OCI-LY1 (cell line): Measurements from ENCODE around the gene ABL2.

ENCODE experiments used
- H2AFZ ChIP-seq: fragments of 200-600 bp; sonication (generic), shearing (Covaris generic); 2 replicates; pipeline ENCODE4 v1.6.0; 2014; ENCODE audit warnings: antibody characterized with exemption, mild to moderate bottlenecking, low read length
- H3F3A ChIP-seq: fragments of 200-600 bp; sonication (generic), shearing (Covaris generic); 2 replicates; pipeline ENCODE4 v1.6.0; 2014; ENCODE audit warnings: mild to moderate bottlenecking, antibody characterized with exemption, low read length, moderate library complexity; ENCODE audit not compliant: insufficient read depth
- H3K27ac ChIP-seq: fragments of 200-600 bp; sonication (generic); 2 replicates; pipeline ENCODE4 v1.5.1; 2014; ENCODE audit warnings: low read length, mixed run types, mild to moderate bottlenecking, low read depth; ENCODE audit not compliant: poor library complexity, severe bottlenecking
- H3K27me3 ChIP-seq: fragments of 200-600 bp; sonication (generic); 2 replicates; pipeline ENCODE4 v1.6.0; 2014; ENCODE audit warnings: antibody characterized with exemption, mild to moderate bottlenecking, low read length, moderate library complexity; ENCODE audit not compliant: insufficient read depth
- H3K36me3 ChIP-seq: fragments of 200-600 bp; sonication (generic); 2 replicates; pipeline ENCODE4 v1.6.1; 2014; ENCODE audit warnings: mild to moderate bottlenecking, antibody characterized with exemption, low read length, moderate library complexity, mixed read lengths; ENCODE audit not compliant: insufficient read depth
- H3K4me1 ChIP-seq: fragments of 200-600 bp; sonication (generic); 2 replicates; pipeline ENCODE4 v1.5.1; 2014; ENCODE audit warnings: mild to moderate bottlenecking, low read length, moderate library complexity; ENCODE audit not compliant: insufficient read depth, severe bottlenecking
- H3K4me2 ChIP-seq: fragments of 200-600 bp; sonication (generic), shearing (Covaris generic); 2 replicates; pipeline ENCODE4 v1.6.1; 2014; ENCODE audit warnings: low read length
- H3K4me3 ChIP-seq: fragments of 200-600 bp; sonication (generic); 2 replicates; pipeline ENCODE4 v1.5.1; 2014; ENCODE audit warnings: low read length, low read depth, mild to moderate bottlenecking, mixed read lengths; ENCODE audit not compliant: poor library complexity, severe bottlenecking
- H3K79me2 ChIP-seq: fragments of 200-600 bp; shearing (Covaris generic); 2 replicates; pipeline ENCODE4 v1.6.1; 2016; ENCODE audit warnings: mixed run types, low read length, mixed read lengths; ENCODE audit not compliant: insufficient read depth
- H3K9ac ChIP-seq: fragments of 200-600 bp; sonication (generic), shearing (Covaris generic); 2 replicates; pipeline ENCODE4 v1.6.1; 2014; ENCODE audit warnings: mild to moderate bottlenecking, low read length, mixed read lengths
- H3K9me2 ChIP-seq: fragments of 200-600 bp; sonication (generic), shearing (Covaris generic); 2 replicates; pipeline ENCODE4 v1.6.1; 2014; ENCODE audit warnings: low read depth, mild to moderate bottlenecking, low read length, mixed read lengths
- H3K9me3 ChIP-seq: fragments of 200-600 bp; shearing (Covaris generic); 2 replicates; pipeline ENCODE4 v1.6.1; 2014; ENCODE audit warnings: low read length, mixed read lengths
- H4K20me1 ChIP-seq: fragments of 200-600 bp; sonication (generic), shearing (Covaris generic); 2 replicates; pipeline ENCODE4 v1.6.0; 2016; ENCODE audit warnings: mild to moderate bottlenecking, low read length; ENCODE audit not compliant: insufficient read depth
- EZH2 ChIP-seq: fragments of 200-600 bp; sonication (generic), shearing (Covaris generic); IDR thresholded peaks from 2 replicates; pipeline ENCODE4 v1.8.0; 2017; ENCODE audit warnings: borderline replicate concordance, mixed run types, mild to moderate bottlenecking, antibody characterized with exemption, low read length, moderate library complexity, mixed read lengths
- TF ChIP-seq, protein P1 (sequence below): fragments of 200-600 bp; sonication (generic), shearing (Covaris generic); IDR thresholded peaks from 2 replicates; pipeline ENCODE4 v1.5.1; 2017; ENCODE audit warnings: mild to moderate bottlenecking, antibody characterized with exemption, low read length, moderate library complexity, mixed read lengths

The ABL2 gene

DNA sequence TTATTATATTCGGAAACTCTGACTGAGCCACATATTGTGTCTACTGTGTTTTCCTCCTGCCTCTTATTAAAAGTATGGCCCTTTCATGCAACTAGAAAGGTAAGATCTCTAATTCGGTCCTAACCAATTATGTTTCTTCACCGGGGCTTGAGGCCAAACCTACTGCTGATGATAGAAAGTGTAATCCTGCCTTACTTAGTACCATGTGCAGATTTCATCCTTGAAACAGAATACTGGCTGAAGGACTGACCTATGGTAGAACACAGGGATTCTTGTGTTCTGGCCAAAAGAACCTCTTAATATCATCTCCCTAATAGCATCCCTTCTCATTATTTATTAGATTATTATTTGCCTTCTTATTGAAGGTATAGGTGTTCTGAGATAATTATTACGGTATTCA lies 75.0 kb downstream of the ABL2 start:
- Histone ChIP-seq H3K9ac (no peak overlapping the region), H3K36me3 (no peaks in the 10 kb centered on the region), H3K4me1 (peaks cover 15% of the 10 kb centered on the region), H3K79me2 (no peaks in the 10 kb centered on the region), H3K4me2 (no peak overlapping the region), H3F3A (no peaks in the 10 kb centered on the region), H2AFZ (no peak overlapping the region), H3K9me2 (no peaks in the 10 kb centered on the region), H3K9me3 (no peaks in the 10 kb centered on the region), H3K27me3 (no peaks in the 10 kb centered on the region), H3K27ac (no peak overlapping the region), H4K20me1 (no peaks in the 10 kb centered on the region), H3K4me3 (no peak overlapping the region)
- TF ChIP-seq EZH2, result no peak
- TF ChIP-seq, protein P1, sequence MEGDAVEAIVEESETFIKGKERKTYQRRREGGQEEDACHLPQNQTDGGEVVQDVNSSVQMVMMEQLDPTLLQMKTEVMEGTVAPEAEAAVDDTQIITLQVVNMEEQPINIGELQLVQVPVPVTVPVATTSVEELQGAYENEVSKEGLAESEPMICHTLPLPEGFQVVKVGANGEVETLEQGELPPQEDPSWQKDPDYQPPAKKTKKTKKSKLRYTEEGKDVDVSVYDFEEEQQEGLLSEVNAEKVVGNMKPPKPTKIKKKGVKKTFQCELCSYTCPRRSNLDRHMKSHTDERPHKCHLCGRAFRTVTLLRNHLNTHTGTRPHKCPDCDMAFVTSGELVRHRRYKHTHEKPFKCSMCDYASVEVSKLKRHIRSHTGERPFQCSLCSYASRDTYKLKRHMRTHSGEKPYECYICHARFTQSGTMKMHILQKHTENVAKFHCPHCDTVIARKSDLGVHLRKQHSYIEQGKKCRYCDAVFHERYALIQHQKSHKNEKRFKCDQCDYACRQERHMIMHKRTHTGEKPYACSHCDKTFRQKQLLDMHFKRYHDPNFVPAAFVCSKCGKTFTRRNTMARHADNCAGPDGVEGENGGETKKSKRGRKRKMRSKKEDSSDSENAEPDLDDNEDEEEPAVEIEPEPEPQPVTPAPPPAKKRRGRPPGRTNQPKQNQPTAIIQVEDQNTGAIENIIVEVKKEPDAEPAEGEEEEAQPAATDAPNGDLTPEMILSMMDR, result no peak

DNA sequence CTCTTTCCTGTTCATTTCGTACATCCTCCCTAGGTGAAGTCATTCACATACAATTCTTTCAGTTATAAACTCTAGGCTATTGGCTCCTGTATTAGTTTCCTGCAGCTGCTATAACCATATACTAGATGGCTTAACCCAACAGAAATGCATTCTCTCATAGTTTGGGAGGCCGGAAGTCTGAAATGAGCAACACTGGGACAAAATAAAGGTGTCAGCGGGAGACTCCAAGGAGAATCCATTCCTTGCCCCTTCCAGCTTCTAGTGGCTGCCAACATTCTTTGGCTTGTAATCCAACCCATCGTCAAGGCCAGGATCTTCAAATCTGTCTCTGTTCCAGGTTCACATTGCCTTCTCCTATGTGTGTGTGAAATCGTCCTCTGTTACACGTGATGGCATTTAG lies 76.3 kb downstream of the ABL2 start:
- H3K27ac ChIP-seq, result no peak overlapping the region
- peaks cover 15% of the 10 kb centered on the region for H3K4me1 ChIP-seq
- H3K27me3 ChIP-seq, result no peaks in the 10 kb centered on the region
- no peak overlapping the region for H3K4me3 ChIP-seq
- no peaks in the 10 kb centered on the region for H3K79me2 ChIP-seq
- no peak overlapping the region for H2AFZ ChIP-seq
- H3K36me3 ChIP-seq, result no peaks in the 10 kb centered on the region
- H3K9me2 ChIP-seq, result no peaks in the 10 kb centered on the region
- TF ChIP-seq EZH2, result no peak
- TF ChIP-seq, protein P1, result no peak
- no peaks in the 10 kb centered on the region for H3F3A ChIP-seq
- H3K9me3 ChIP-seq, result no peaks in the 10 kb centered on the region
- H3K4me2 ChIP-seq, result no peak overlapping the region
- H4K20me1 ChIP-seq, result no peaks in the 10 kb centered on the region
- H3K9ac ChIP-seq, result no peak overlapping the region

DNA sequence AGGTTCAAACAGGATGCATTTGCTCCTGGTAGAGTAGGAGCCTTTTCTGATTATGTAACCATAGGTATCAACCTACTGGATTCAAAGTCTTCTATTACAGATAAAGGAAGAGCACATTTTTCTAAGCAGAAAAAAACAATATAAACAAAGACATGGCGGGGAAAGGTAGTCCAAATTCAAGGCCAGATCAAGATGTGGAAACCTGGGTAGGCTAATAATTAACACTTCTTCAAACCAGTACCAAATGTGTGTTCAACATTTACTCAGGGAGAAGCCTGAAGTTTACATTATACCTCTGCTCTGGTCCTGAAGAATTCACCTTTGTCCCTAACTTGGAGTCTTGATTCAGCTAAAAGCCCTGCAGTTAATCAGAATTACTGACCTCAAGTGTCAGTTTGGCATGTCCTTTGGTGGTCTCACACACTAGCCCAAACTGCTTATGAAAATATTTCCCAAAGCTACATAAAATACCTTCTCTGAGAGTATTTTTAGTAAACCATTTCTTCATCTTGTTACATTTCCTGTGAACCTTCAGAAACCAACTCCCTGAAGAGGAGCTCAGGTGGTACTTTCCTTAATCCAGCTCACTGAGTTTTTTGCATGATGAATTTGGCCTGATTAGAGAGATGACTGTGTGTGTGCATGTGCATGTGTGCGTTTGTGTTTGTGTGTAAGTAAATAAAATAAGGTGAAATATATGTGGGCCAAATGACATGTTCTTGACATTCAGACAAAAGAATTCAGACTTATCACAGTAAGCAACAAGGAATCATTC lies 77.4 kb downstream of the ABL2 start:
- no peaks in the 10 kb centered on the region for H3K79me2 ChIP-seq
- no peak overlapping the region for H2AFZ ChIP-seq
- TF ChIP-seq EZH2, result no peak
- TF ChIP-seq, protein P1, result no peak
- H3K36me3 ChIP-seq, result no peaks in the 10 kb centered on the region
- no peak overlapping the region for H3K4me2 ChIP-seq
- no peaks in the 10 kb centered on the region for H3K27me3 ChIP-seq
- H4K20me1 ChIP-seq, result no peaks in the 10 kb centered on the region
- H3K9ac ChIP-seq, result no peak overlapping the region
- no peak overlapping the region for H3K4me3 ChIP-seq
- no peaks in the 10 kb centered on the region for H3K9me3 ChIP-seq
- no peak overlapping the region for H3K27ac ChIP-seq
- no peaks in the 10 kb centered on the region for H3F3A ChIP-seq
- no peaks in the 10 kb centered on the region for H3K9me2 ChIP-seq
- H3K4me1 ChIP-seq, result peaks cover 15% of the 10 kb centered on the region
